ENCODE measurements around the gene KRT38.

Gene KRT38

DNA sequence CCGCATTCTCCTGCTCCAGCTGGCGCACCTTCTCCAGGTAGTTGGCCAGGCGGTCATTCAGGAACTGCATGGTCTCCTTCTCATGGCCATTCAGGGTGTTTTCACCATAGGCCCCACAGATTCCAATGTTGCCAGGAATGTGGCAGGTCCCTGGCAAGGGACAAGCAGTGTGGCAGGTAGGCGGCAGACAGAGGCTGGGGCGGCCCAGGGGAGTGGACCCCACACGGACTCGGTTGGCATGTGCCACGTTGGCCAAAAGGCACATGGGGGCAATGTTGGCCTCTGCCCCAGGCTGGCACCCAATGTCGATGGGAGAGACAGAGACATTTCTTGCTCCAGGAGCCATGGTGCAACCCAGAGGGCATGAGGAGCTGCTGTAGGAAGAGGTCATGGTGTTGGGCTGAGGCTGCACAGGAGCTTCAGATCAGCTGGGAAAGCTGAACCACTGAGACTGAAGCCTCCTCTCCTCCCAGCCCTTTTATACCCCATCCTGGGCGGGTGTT lies at the start of gene KRT38:
KRT38 (minus strand) TSS at position 453 of the 503 bp plus-strand sequence; CDS start at position 391, 62 bp downstream.
- DNase-seq = no peak

DNA sequence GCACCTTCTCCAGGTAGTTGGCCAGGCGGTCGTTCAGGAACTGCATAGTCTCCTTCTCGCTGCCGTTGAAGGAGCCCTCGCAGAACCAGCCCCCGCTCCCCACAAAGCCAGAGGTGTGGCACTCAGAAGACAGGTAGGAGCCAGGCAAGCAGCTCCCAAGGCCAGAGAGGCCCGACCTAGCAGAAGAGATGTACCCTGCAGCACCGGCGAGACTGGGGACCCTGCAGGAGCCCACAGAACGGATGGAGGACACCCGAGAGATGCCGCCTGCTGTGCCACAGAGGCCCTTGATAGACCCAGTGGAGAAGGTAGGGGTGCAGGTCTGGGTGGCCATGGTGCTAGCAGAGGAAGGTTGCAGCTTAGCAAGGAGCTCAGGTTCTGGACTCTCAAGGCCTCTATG lies 48.7 kb upstream of the KRT38 start, which contains the start of gene KRT36:
KRT36 (minus strand) TSS at position 380 of the 400 bp plus-strand sequence; CDS start at position 334, 46 bp downstream.
- no peak for DNase-seq

DNA sequence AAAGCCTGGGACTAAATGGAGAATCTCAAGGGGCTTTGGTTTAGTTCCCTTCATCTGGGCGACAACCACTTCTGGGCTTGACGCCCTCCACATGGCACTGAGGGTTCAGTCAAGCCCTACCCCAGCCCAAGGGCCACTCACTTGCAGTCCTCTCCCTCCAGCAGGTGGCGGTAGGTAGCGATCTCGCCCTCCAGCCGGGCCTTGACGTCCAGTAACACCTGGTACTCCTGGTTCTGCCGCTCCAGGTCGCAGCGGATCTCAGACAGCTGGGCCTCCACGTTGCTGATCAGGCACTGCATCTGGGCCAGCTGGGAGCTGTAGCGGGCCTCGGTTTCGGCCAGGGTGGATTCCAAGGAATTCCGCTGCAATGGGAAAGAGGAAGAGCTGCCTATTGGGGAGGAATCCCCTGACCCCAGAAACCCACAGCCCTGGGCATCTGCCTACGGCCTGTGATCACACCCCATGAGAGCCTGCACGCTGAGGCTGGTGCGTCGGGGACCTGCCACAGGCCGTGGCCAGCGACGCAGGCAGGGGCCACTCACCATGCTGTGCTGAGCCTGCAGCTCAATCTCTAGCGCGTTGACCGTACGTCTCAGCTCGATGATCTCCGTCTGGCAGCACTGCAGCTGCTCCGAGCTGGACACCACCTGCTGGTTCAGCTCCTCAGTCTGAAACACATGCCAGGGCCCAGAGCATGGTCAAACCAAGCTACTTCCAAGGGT lies 46.2 kb upstream of the KRT38 start:
- DNase-seq = peak; percentile 37

DNA sequence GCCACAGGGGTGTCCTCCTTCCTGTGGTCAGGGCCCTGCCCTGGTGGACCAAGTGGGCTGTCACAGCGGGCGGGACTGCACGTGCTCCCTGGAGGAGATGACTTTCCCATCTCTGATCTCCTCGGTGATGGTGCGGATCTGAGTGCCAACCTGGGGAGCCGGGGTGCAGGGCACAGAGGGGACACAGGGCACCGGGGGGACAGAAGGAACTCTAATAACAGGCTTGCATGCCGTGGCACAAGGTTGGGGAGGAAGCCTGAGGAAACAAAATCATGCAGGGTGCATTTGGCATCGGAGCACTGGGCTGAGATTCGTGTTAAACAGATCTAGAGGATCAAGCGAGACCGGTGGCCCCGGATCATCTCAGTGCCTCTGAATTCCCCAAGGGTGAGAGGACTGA lies 45.5 kb upstream of the KRT38 start:
- no peak for DNase-seq

DNA sequence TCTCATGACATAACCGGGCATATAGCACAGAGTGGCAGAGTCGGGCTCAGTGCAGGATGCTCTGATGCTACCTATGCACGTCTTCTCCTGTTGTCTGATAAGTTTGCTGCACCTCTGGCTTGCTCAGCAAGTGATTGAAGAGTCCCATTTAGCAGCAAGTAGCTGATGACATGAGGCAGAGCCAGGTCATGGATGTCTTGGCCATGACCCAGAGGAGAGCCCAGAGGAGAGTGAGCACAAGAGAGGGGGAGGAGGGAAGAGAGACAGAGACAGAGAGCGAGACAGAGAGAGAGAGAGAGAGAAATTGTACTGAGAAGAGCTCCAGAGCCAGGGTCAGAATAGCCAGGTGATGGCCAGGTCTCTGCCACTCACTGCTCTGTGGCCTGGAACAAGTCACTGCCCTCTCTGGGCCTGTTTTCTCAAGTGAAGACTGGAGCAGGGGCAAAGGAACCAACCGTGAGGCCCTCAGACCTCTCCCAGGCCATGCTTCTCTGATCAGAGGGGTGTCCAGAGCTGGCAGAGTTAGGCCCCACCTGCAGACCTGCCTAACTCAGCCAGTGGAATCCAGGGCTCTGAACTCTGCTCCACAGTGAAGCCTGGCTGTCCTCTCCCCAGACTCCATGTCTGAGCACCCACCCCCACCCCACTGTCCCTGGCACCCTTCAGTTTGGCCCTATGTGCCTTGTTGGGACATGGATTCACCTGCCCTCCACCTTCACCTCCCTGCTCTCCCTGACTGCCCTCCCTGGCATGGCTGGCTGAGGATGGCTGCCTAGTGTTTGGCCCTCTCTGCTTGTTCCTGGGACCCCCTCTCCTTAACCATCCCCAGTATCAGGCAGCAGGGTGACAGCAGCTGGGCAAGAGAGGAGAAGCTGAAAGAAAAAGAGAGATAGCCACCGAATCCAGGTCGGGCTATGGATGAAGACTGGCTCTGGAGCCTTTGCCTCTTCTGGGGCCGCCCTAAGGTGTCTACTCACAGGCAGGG lies 44.4 kb upstream of the KRT38 start:
- no peak for DNase-seq

DNA sequence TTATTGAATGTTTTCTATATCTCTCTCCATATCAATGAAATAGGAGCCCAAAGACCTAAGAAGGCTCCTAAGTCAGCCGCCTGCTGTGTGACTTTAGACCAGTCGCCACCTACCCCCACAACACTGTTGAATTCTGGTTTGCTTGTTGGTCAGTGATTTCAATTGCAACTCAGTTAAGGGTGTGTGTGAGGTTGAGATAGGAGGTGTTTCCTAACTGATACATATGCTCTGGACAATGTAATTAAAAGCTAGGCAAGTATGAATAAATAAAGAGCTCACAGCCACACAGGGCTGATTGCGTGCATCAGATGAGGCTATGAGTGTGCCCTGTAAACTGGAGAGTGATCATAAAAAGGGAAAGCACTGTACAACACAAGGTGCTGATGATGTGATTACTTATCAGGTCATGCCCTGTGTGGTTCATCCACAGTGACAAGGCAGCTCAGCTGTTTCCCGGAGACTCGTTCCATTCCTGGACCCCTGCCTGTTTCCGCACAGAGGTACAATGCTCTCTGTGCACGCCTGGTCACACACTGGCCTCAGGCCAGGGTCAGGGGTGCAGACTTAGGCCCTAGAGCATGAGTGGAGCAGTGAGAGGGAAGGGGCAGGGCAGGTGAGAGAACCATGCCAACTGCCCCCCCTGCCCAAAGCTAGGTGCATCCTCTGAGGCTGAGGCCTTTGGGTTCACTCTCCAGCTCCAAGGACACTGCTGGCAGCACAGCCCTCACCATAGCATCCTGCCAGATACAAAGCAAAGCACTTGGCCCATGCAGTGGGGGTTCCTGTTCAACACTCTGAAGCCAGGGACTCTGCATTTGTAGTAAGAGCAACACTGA lies 43.4 kb upstream of the KRT38 start:
- no peak for DNase-seq

DNA sequence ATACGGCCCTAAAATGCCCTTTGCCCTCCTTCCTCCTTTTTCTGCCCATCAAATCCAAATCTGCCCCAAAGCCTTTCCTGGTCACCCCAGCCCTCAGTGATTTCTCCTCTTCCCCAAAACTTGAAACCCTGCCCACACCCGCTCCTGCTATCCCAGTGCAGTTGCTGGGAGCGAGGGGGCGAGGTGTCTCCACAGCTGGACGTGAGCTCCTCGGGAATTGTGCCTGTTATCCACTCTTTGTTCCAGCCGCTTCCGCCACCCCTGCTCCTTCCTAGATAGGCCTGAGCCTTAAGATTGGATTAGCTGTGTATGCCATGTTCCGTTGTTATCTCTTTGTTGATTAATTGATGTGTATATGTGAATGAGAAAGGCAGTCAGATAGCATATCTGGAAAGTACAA lies 42.7 kb upstream of the KRT38 start:
- DNase-seq = no peak

DNA sequence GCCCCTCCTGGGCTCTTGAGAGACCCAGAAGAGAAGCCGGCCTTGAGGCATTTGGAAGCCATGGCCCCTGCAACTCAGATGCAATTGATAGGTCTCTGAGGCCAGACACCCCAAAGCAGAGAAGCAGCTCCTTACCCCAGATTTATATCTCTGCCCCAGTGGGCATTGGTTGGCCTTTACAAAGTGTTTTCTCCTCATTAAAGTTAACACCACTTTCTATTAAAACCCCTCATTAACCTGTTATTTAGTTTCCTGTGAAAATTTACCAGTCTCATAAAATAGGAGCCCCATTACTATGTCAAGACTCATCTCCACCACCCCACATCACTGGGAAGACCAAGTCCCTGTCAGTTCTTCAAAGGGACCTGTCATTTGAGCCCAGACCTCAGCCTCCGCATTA lies 40.3 kb upstream of the KRT38 start, which contains the start of gene KRT35:
KRT35 (minus strand) TSS at position 116 of the 400 bp plus-strand sequence; CDS start at position 62, 54 bp downstream.
- DNase-seq = no peak

DNA sequence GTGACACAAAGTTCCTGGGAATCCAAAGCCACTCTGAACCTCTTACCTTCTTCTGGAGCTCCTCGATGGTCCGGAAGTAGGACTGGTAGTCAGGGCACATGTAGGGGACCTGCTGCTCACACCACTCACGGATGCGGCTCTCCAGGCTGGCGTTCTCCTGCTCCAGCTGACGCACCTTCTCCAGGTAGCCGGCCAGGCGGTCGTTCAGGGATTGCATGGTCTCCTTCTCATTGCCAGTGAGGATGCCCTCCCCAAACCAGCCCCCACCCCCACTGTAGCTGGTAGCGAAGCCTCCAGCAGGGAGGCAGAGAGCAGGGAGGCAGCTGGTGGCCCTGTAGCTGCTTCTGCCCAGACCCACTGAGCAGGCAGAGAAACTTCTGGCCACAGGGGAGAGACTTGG lies 39.8 kb upstream of the KRT38 start:
- DNase-seq = no peak

DNA sequence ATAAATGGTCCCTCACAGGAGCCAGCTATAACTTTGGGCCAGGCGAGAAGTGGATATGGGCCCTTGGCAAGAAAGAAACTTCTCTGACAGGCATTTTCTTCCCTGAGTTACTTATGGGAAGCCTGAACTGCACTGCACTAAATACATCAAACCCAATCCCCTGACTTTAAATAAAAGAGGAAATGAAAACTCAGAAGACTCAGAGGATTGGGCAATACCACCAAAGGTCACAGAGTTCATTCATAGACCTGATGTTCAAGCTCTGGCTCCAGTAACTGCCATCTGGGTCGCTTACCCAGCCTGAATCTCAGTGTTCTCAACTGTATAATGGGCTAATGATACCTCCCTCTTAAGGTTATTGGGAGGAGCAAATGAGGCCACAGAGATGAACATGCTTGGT lies 39.4 kb upstream of the KRT38 start:
- DNase-seq = no peak

DNA sequence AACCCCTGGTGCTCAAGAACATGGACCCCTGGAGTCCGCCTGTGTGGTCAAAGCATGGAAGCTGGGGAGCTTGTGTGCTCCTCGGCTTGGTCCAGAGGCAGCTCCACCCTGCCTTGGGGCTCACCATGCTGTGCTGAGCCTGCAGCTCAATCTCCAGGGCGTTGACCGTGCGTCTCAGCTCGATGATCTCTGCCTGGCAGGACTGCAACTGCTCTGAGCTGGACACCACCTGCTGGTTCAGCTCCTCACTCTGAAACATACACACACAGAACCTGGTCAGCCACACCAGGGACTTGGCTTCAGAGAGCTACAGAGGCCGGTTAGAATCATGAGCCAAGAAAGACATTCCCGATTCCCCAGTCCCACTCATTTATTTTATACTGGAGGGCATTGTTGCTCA lies 37.5 kb upstream of the KRT38 start:
- no peak for DNase-seq

DNA sequence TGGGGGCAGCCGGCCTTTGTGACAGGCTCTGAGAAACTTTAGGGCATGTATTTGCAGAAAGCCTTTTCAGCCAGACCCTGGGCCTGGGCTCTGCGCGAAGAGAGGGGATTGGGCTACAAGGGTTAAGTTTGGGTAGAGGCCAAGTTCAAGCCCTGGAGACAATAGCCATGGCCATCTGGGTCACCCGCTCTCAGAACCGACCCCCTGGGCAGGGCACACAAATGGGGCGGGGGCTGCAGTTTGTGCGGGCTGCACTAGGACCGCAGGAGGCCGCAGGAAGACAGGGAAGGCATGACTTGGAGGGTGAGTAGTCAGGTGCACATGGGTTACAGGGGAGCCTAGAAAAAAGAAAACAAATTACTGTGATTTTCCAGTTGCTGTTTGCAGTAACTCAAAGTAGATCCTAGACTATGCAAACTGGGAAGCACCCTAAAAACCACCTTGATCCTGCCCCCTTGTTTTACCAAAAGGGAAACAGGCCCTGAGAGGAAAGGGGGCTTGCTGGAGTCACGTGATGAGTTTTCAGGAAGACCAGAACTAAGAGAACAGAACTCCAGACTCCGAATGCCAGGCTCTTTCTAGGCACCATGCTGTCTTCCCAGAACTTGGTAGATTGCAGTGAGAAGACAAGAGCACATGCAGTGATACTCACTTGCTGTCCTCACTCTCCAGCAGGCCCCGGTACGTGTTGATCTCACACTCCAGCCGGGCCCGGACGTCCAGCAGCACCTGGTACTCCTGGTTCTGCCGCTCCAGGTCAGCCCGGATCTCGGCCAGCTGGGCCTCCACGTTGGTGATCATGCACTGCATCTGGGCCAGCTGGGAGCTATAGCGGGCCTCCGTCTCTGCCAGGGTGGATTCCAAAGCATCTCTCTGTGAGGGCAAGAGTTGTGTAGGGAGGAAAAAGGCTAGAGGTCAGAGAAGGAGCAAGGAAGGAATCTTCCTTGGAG lies 36.4 kb upstream of the KRT38 start:
- DNase-seq = no peak

DNA sequence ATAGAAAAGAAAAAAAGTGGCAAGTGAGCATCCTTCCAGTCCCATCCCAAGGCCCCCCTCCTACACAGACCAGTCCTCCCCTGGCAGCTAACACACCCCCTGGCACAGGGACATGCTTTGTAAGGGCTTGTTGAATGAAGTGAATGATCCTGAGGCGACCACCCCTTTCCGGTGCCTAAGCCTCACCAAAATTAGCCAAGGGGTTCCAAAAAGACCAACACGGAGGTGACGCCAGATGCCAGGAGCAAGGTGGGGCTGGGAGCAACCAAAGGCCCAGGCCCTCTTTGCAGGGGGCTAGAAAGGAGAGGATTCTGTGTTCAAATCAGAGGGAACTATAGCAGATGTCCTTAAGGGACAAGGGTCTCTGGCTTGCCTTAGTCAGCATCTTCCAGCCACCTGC lies 34.6 kb upstream of the KRT38 start:
- no peak for DNase-seq

DNA sequence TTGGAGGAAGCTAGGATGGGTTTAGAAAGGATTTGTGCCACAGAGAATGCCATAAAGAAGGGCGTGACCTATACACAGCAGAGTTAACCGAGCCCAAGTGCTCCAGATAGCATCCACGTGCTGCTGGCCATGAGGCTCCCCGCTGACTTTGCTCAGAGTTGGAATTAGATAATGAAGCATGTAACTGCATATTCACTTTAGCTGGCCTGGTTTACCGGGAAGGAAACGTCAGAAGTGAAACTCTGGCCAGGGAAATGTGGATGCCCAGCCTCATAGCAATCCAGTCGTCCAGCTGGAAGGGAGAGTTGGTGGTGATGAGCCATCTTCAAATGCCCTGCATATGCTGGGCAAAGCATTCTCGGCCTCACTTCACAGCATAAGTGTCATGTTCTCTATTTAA lies 34.1 kb upstream of the KRT38 start:
- no peak for DNase-seq

DNA sequence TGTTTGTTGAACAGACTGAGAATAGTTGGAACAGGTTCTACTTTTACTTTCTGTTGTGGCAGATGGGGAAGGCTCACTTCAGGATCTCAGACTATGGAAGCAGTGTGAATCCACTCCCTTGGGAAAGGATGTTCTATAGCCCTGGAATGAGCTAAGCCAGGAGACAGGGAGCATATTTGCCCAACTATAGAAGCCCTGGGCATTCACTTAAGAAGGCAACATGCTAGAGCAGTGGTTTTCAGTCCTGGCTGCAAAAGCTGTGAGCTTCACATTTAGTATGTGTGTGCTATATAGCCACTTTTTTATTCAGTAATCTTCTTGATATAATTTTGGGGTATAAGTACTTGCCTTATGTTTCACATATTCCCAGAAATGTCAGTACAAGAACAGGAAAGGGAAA lies 27.6 kb upstream of the KRT38 start:
- DNase-seq = no peak

DNA sequence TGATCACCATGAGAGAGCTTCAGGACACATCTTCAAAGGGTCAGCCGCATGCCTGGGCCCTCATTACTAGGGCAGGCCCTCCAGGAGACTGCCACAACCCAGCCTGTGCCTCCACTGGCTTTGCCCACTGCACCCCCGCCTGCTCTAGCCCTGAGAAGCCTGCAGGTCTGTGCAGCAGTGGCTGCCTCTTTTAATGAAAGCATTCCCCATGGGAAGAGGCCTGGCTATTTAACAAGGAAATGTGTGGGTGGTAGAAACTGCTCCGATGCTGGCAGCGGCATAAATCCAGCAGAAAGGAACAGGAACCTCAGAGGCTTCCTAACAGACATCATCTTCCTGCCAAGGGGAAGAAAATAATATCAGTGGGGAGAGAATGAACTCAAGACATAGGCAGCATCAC lies 26.8 kb upstream of the KRT38 start:
- DNase-seq = no peak

DNA sequence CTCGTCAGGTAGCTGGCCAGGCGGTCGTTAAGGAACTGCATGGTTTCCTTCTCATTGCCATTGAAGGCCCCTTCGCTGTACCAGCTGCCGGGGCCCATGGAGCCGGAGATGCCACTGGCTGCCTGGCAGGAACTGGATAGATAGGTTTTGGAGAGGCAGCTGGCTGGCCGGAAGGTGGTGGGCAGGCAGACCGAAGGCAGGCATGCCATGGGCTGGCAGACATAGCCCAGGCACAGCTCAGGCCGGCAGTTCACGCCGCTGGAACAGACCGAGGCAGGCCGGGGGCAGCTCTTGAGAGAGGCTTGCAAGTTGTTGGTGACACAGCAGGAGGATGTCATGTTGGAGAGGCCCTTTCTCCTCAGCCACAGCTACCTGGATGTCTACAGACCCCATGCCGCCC lies 26.2 kb upstream of the KRT38 start, which contains the start of gene KRT32:
KRT32 (minus strand) TSS at position 399 of the 400 bp plus-strand sequence; CDS start at position 338, 61 bp downstream.
- no peak for DNase-seq

DNA sequence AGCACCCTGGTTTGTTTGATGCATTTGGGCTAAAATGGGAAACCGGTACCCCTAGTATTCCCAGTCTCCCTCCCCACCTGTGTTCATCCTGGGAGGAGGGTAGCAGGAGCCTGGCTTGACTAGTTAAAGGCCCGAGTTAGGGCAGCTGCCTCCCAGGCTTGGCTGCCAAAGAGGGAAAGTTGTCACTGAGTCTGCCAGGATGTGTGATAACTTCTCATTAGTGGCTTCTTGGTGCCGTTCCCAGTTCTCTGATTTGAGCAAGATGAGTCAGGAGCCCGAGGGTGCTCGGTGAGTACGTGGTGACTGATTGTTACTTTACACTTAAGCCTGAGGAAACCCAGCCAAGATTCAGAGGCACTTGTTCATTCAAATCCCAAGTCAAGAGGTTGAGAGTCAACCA lies 23.9 kb upstream of the KRT38 start:
- DNase-seq = no peak

DNA sequence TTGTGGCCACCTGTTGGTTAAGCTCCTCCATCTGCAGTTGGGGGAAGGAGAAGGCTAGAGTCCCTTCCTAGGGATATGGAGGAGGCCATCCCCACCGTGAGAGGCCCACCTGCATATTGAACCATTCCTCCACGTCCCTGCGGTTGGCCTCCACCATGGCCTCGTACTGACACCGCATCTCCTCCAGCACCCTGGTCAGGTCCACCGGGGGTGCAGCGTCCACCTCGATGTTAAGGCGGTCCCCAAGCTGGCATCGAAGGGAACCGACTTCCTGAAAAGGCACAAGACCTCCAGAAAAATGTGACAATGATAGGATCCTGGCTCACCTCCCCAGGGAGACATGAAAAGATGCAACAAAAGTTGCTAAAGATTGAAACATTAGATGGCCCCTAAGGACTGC lies 23.4 kb upstream of the KRT38 start:
- no peak for DNase-seq

DNA sequence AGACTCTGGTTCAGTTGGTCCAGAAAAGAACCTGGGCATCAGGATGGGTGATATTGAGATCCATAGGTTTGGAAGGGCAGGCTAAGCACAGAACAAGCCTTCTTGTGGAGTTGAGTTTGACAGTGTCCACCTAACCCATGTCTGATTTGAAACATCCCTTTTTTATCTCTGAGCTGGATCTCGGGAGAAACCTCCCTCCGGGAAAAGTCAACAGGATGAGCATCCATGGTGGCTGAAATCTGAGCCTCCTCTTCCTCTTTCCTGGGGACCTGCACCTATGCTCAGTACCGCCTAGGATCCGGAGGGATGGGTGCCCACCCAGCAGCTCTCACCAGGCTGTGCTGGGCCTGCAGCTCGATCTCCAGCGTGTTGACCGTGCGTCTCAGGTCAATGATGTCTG lies 23.0 kb upstream of the KRT38 start:
- no peak for DNase-seq

DNA sequence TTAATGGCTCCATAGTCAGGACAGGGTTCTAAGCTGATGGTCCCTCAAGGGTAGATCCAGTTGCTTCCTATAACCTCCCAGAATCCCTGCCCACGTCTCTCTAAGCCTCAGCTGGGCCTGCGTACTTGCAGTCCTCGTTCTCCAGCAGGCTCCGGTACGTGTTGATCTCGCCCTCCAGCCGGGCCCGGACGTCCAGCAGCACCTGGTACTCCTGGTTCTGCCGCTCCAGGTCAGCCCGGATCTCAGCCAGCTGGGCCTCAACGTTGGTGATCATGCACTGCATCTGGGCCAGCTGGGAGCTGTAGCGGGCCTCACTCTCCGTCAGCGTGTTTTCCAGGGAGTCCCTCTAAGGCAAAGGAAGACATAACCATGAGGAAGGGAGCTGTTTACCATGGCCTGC lies 21.9 kb upstream of the KRT38 start:
- DNase-seq = no peak
